ENCODE results near the gene HOXA3.

- TF ChIP-seq CTCF (IDR thresholded peaks at IDR 0.05) = no peak
- no peak for TF ChIP-seq POLR2A (IDR thresholded peaks at IDR 0.05)
Observed at GRCh38 chr7:27064661-27065060, 87.7 kb downstream of the HOXA3 start.

Data from esophagus squamous epithelium (tissue), 4 donors.